ENCODE measurements around the gene ARHGAP27.
"Not testable (repeated sequence)": the region's sequence is repeated elsewhere in the genome, so short reads cannot be mapped to it uniquely, and the experiment has no call there.

ARHGAP27 gene

GRCh38 chr17:45451131-45451530 lies 18.5 kb upstream of the ARHGAP27 start:
- DNase-seq (ENCODE audit: low spot score): peak; percentile 4
- TF ChIP-seq CTCF (IDR thresholded peaks at IDR 0.05; ENCODE audit: borderline replicate concordance, control extremely low read depth, extremely low read depth, insufficient read depth, missing control alignments): peak; percentile 8
- in situ Hi-C loops (cut with MboI; ENCODE audit: low sequenced_read_pairs, unreplicated experiment): no loop called here

- in situ Hi-C loops (cut with MboI; ENCODE audit: low sequenced_read_pairs, unreplicated experiment); DNase-seq (ENCODE audit: low spot score): not testable (repeated sequence)
Measured at GRCh38 chr17:45449708-45450329, 17.1 kb upstream of the ARHGAP27 start.

GRCh38 chr17:45449260-45449659 lies 16.6 kb upstream of the ARHGAP27 start:
- in situ Hi-C loops (cut with MboI; ENCODE audit: low sequenced_read_pairs, unreplicated experiment): not testable (repeated sequence)

GRCh38 chr17:45448483-45448882 lies 15.8 kb upstream of the ARHGAP27 start:
- in situ Hi-C loops (cut with MboI; ENCODE audit: low sequenced_read_pairs, unreplicated experiment): not testable (repeated sequence)

More at GRCh38 chr17:45449260-45449659, 16.6 kb upstream of the ARHGAP27 start:
- not testable (repeated sequence) for DNase-seq (ENCODE audit: low spot score)

GRCh38 chr17:45448066-45448465 lies 15.4 kb upstream of the ARHGAP27 start:
- DNase-seq (ENCODE audit: low spot score); in situ Hi-C loops (cut with MboI; ENCODE audit: low sequenced_read_pairs, unreplicated experiment): not testable (repeated sequence)

More at GRCh38 chr17:45448483-45448882, 15.8 kb upstream of the ARHGAP27 start:
- DNase-seq (ENCODE audit: low spot score): not testable (repeated sequence)

GRCh38 chr17:45447650-45448049 lies 15.0 kb upstream of the ARHGAP27 start:
- in situ Hi-C loops (cut with MboI; ENCODE audit: low sequenced_read_pairs, unreplicated experiment); DNase-seq (ENCODE audit: low spot score): not testable (repeated sequence)

GRCh38 chr17:45446872-45447625 lies 14.4 kb upstream of the ARHGAP27 start:
- DNase-seq (ENCODE audit: low spot score); in situ Hi-C loops (cut with MboI; ENCODE audit: low sequenced_read_pairs, unreplicated experiment): not testable (repeated sequence)

GRCh38 chr17:45445901-45446743 lies 13.5 kb upstream of the ARHGAP27 start:
- in situ Hi-C loops (cut with MboI; ENCODE audit: low sequenced_read_pairs, unreplicated experiment): not testable (repeated sequence)
- DNase-seq (ENCODE audit: low spot score): peak; percentile 17

- in situ Hi-C loops (cut with MboI; ENCODE audit: low sequenced_read_pairs, unreplicated experiment); DNase-seq (ENCODE audit: low spot score): not testable (repeated sequence)
Measured at GRCh38 chr17:45444856-45445820, 12.5 kb upstream of the ARHGAP27 start.

GRCh38 chr17:45444301-45444700 lies 11.6 kb upstream of the ARHGAP27 start:
- in situ Hi-C loops (cut with MboI; ENCODE audit: low sequenced_read_pairs, unreplicated experiment); DNase-seq (ENCODE audit: low spot score): not testable (repeated sequence)

GRCh38 chr17:45443371-45444260 lies 10.9 kb upstream of the ARHGAP27 start:
- in situ Hi-C loops (cut with MboI; ENCODE audit: low sequenced_read_pairs, unreplicated experiment); DNase-seq (ENCODE audit: low spot score): not testable (repeated sequence)

Measured in GM13976 (cell line).